AG10803 (cell line): ENCODE measurements around the gene SMIM1.
A peak's percentile ranks its signal among the peaks of the same experiment; 100 is the strongest.

Experiments
- DNase-seq: peaks from one replicate; pipeline ENCODE4 v3.0.0; 2010; ENCODE audit warnings: low read depth
- H3K4me3 ChIP-seq: 2 replicates; pipeline ENCODE4 v1.5.1; 2011; ENCODE audit warnings: mild to moderate bottlenecking, low read length, control low read depth
- TF ChIP-seq, protein P1 (sequence below): conservative IDR thresholded peaks from 2 replicates; pipeline ENCODE4 v1.5.1; 2011; ENCODE audit warnings: mild to moderate bottlenecking, low read length, control low read depth, inconsistent platforms

SMIM1 gene

DNA sequence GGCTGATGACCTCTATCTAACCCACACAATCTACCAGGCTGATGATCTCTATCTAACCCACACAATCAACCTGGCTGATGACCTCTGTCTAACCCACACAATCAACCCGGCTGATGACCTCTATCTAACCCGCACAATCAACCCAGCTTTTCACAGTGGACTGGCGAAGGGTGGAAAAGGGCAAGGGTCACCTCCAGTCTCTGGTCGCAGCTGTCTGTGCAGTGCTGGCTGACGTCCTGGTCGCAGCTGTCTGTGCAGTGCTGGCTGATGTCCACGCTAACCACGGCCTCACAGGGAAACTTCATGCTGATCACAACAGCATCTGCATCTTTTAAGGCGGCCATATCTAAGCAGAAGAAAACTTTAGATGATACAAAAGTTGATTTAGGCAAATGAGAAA is 32.5 kb upstream of the SMIM1 start:
- no peak overlapping the region for H3K4me3 ChIP-seq
- DNase-seq, result no peak
- TF ChIP-seq, protein P1, sequence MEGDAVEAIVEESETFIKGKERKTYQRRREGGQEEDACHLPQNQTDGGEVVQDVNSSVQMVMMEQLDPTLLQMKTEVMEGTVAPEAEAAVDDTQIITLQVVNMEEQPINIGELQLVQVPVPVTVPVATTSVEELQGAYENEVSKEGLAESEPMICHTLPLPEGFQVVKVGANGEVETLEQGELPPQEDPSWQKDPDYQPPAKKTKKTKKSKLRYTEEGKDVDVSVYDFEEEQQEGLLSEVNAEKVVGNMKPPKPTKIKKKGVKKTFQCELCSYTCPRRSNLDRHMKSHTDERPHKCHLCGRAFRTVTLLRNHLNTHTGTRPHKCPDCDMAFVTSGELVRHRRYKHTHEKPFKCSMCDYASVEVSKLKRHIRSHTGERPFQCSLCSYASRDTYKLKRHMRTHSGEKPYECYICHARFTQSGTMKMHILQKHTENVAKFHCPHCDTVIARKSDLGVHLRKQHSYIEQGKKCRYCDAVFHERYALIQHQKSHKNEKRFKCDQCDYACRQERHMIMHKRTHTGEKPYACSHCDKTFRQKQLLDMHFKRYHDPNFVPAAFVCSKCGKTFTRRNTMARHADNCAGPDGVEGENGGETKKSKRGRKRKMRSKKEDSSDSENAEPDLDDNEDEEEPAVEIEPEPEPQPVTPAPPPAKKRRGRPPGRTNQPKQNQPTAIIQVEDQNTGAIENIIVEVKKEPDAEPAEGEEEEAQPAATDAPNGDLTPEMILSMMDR, result no peak

DNA sequence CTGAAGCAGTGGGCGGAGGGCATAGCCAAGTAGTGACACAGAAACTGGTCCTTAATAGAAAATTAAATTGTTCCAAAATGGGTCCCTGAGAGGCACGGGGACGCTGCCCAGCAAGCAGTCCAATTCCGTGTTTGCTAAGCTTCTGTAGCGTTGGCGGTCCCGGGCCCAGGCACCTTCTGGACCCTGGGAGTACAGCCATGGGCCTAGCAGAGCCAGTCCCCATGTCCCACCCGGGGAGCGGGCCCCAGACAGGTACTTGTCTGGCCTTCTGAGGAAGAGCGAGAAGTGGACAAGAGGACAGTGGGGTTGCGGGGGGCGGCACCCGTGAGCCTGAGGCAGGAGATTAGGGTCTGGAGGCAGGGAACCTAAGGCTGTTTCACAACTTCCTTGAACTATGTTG is 31.8 kb upstream of the SMIM1 start:
- TF ChIP-seq, protein P1, result no peak
- no peak for DNase-seq
- no peak overlapping the region for H3K4me3 ChIP-seq

DNA sequence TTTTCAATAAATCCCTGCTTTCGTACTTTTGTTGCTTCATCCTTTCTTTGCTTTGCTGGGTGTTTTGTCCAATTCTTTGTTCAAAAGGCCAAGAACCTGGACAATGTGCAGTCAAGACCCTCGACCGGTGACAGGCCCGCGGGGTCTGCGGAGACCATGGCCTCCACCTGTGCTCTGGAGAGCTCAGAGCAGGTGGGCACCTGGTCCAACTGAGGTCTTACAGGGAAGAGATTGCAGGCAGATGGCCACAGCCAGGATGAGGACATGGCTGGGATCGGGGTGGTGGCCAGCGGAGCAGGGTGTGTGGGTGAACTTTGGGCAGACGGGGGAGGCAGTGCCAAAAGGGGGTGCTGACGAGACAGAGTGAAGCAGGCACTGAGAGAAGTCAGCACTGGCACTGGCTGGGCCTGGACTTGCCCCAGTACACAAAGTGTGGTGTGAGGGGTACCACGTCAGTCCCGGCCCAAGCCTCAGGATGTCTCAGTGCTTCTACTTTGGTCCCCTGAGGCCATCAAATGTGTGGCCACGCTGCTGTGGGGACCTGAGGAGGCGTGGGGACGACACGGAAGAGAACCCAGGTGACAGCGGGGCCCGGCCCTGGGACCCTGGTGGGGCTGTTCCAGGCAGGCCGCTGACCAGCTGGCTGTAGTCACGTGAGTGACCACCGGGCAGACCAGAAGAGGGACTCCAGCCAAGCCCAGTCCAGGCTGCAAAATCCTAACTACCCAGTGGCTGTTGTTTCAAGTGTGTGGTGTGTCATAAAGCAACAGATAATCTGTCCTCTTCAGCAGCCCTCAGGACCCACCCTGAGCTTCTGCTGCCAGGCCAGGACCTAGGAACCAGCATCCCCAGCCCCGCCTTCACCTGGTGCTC is 30.7 kb upstream of the SMIM1 start:
- H3K4me3 ChIP-seq, result no peak overlapping the region
- no peak for DNase-seq
- TF ChIP-seq, protein P1, result no peak

DNA sequence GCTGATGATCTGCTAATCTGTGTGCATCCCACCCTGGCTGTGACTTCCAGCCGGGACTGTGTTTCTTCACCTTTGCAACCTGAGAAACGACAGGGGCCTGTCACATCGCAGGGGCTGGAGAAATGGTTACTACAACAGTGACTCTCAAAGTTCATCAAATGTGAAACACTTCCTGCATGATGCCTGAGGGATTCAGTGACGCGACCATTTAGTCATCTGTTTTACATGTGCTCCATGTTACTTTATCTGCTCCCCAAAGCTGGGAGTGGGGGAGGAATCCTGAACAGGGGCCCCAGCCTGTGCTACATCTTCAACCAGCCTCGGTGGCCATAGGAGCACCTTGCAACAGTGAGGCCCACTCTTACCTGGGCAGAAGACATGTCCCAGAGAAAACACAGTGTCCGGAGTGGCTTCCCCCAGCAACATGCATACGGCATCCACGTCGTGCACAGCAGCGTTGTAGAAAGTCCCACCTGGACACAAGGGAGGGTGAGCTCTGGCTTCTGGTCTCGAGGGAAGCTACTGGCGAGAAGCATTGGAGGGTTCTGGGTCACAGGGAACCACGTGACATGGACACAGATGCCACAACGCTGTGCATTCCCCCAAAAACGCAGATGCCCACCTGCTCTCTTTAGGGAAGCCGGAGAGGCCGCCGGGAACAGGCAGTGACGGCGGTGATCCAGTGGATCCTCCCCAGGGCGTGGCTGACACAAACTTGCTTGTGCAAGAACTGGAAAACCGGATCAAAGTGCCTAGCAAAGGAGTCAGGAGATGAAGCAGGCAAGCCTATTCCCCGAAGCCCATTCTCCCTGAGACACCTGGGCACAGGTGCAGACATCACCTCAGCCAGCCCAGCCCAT is 29.9 kb upstream of the SMIM1 start:
- H3K4me3 ChIP-seq, result no peak overlapping the region
- TF ChIP-seq, protein P1, result no peak
- no peak for DNase-seq

DNA sequence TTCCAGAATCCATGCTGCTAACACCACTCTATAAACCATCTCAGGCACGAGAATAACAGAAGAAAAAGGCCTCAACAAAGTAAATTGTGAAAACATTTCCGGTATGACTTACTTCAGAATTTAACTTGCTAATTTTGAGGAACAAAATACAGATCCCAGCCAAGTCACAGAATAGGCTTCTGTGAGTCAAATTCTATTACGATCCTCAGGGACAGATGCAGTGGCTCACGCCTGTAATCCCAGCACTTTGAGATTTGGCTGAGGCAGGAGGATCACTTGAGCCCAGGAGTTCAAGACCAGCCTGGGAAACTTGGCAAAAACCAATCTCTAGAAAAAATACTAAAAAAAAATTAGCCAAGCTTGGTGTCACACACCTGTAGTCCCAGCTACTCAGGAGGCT is 29.1 kb upstream of the SMIM1 start:
- peak; percentile 47 for DNase-seq
- no peak overlapping the region for H3K4me3 ChIP-seq
- TF ChIP-seq, protein P1, result no peak

DNA sequence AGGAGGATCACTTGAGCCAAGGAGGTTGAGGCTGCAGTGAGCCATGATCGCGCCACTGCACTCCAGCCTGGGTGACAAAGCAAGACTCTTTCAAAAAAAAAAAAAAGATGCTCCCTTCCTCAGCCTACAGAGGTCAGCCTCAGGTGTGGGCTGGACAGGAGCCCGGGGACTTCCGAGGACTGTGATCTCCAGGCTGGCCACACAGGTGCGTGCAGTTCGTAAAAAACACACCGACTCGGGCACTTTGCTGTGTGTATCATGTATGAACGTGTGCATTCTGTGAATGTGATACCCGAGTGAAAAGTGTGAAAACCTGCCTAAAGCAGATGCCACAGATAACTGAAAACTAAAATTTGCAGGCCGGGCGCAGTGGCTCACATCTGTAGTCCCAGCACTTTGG is 28.7 kb upstream of the SMIM1 start:
- TF ChIP-seq, protein P1, result no peak

More for the DNA sequence above, 28.7 kb upstream of the SMIM1 start:
- H3K4me3 ChIP-seq, result no peak overlapping the region
- DNase-seq, result no peak
